Measurements from ENCODE around the gene MZF1. TPM values are rescaled to one million over a fixed set of nuclear protein-coding genes. Genes with fewer than 3 reads are reported as not detected.
A peak's percentile ranks its signal among the peaks of the same experiment; 100 is the strongest.

Gene MZF1
- total and polyA plus RNA-seq, 10 of the 15 experiments (the other 5 are each of a cell fraction or from before 2014, with no cell fraction given): 0.38 to 14.7 (median 7.2) TPM

DNA sequence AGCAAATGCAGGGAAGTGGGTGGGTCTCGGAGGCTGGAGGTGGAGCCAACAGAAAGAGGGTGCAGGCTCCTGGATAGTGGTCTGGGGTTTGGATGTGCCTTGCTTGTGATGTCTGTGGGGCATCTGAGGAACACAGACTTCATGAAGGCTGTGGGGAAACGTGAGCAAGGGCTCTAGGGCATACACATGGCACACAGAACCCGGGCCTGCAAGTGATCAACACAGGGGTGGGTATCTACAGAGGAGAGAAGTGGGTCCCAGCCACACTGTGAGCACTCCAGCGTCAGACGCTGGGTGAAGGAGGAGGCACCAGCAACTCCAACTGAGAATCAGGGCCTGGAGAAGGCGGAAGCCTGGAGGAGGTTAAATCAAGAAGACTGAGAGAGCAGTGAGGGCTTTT, 9.3 kb downstream of the MZF1 start:
- DNase-seq (ENCODE audit: low read depth, low spot score): no peak
- Histone ChIP-seq H3K4me1 (ENCODE audit: control insufficient read depth, insufficient read depth, low read length) (peaks cover 28% of the 10 kb centered on the region), H3K27me3 (replicated peaks in 1 of 2; ENCODE audit: control insufficient read depth in 2 of 2, insufficient read depth in 2 of 2, low read length in 1 of 2) (no peaks in the 10 kb centered on the region), H3K9me3 (replicated peaks; ENCODE audit: control insufficient read depth, insufficient read depth, low read length) (no peaks in the 10 kb centered on the region), H3K27ac (ENCODE audit: control insufficient read depth, insufficient read depth) (no peak overlapping the region), H3K9ac (ENCODE audit: control insufficient read depth, insufficient read depth, low read length) (no peak overlapping the region), H4K20me1 (ENCODE audit: control insufficient read depth, insufficient read depth) (no peaks in the 10 kb centered on the region), H3K36me3 (ENCODE audit: control insufficient read depth in 2 of 2, insufficient read depth in 2 of 2, low read length in 1 of 2) (no peaks in the 10 kb centered on the region; a peak in 1 of 4 replicates), H3K4me3 (peak overlapping the region; percentile 60; the same call in 1 of the 2 replicates), H3K4me2 (ENCODE audit: control insufficient read depth, insufficient read depth) (peak overlapping the region; percentile 97; the same call in 1 of the 2 replicates), H2AFZ (ENCODE audit: control insufficient read depth, low read depth, low read length) (no peak overlapping the region), H3K79me2 (ENCODE audit: control insufficient read depth, insufficient read depth, low read length) (peaks cover 2% of the 10 kb centered on the region)
- ChIA-PET POLR2A (interaction anchor here (1.6 to 4.7 kb wide), 2 partner anchors 7 to 9 kb away, joined by 5 to 46 read pairs; partner anchors contain the start of genes CHMP2A and MZF1), SMC1A (ENCODE audit: uncharacterized antibody, unreplicated experiment) (no interaction called here), CTCF (interaction anchor here (0.9 kb wide), 1 partner anchor 75 kb away, joined by 4 read pairs; no protein-coding TSS in a partner anchor), RAD21 (ENCODE audit: unreplicated experiment) (no interaction called here)
- intact Hi-C loops (cut with micrococcal nuclease; ENCODE audit: unreplicated experiment): no loop called here
- no peak for ATAC-seq
- 38% methylated on average over 6 of the region's 6 CpGs for whole genome bisulfite sequencing (ENCODE audit: insufficient coverage, insufficient replicate concordance, low lambda C conversion rate, missing lambda C conversion rate)
- in situ Hi-C loops (cut with MboI): no loop called here
- no peak for FAIRE-seq
- TF ChIP-seq, protein P1, sequence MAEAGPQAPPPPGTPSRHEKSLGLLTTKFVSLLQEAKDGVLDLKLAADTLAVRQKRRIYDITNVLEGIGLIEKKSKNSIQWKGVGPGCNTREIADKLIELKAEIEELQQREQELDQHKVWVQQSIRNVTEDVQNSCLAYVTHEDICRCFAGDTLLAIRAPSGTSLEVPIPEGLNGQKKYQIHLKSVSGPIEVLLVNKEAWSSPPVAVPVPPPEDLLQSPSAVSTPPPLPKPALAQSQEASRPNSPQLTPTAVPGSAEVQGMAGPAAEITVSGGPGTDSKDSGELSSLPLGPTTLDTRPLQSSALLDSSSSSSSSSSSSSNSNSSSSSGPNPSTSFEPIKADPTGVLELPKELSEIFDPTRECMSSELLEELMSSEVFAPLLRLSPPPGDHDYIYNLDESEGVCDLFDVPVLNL (IDR thresholded peaks at IDR 0.05; ENCODE audit: low read depth, low read length): no peak
- TF ChIP-seq KAT2A (conservative IDR thresholded peaks at IDR 0.05; ENCODE audit: control insufficient read depth, low read depth, low read length): no peak
- TF ChIP-seq SP1 (IDR thresholded peaks at IDR 0.05; ENCODE audit: low read depth, low read length): no peak
- no peak for TF ChIP-seq SKIL (IDR thresholded peaks at IDR 0.05; ENCODE audit: low read depth, poor library complexity, severe bottlenecking)
- no peak for TF ChIP-seq CTCF (IDR thresholded peaks at IDR 0.05 in 2 of 3, conservative IDR thresholded peaks at IDR 0.05 in 1 of 3; ENCODE audit: control insufficient read depth in 2 of 3, extremely low read depth in 1 of 3, insufficient read depth in 1 of 3, low read depth in 3 of 3, low read length in 3 of 3)
- no peak for TF ChIP-seq POU2F2 (IDR thresholded peaks at IDR 0.05; ENCODE audit: borderline replicate concordance, low read depth, low read length)
- BruUV-seq (replicated peaks): no TSS peak
